NCI-H748 (cell line): ENCODE data around the gene SPRED2.

Experiments used
- DNase-seq: peaks from one replicate; lab custom pipeline; 2025; ENCODE audit not compliant: unreplicated experiment; lab: John Stamatoyannopoulos, UW

The SPRED2 gene

DNA sequence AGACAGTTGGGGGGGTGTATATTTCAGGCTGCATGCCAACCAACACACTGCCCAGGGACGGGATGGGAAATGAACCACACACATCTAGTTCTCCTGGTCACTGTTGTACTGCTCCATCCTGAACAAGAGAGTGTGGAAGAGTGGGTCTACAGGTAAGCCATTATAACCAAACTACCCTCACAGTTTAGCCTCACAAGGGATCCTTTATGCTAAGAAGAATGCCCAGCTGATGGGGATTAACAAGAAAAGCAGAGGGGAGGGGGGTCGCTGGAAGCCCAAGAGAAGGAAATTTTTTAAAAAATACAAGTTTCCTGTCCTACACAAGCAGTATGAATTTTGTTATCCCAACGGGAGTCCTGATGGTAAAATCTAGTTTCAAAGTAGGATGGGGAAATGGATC lies 16.1 kb downstream of the SPRED2 start:
- no peak for DNase-seq

DNA sequence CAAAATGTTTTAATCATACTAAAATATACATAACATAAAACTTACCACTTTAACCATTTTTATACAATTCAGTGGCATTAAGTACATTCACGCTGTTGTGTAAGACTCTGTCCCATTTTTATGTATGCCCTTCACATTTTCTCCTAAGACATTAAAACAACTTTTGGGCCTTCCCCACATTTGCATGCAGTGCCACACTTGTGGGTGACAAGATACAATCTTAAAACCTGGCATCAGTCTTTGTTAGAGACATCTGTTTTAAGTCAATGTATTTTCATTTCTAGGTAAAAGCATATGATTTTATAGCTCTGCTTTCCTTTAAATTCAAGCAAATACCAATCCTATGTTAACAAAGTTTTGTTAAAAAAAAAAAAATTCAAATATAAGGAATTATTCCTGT lies 17.3 kb downstream of the SPRED2 start:
- DNase-seq = no peak

DNA sequence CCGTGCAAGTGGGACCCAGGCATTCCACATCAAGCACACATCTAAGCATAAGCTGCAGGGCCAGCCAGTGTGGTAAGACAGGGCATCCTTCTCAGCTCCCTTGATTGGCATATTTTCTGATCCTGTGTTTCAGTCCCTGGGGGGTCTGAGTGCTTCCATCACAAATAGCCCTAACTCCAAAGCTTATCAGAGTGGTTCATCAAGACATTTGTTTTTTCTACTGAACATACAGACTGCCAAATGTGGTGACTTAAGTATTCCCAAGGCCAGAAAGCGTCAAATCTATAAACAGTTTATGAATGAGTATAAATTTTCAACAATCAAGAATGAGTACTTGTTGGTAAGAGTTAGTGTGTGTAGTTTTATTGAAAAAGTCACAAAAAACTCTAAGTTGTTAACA lies 18.8 kb downstream of the SPRED2 start:
- no peak for DNase-seq

DNA sequence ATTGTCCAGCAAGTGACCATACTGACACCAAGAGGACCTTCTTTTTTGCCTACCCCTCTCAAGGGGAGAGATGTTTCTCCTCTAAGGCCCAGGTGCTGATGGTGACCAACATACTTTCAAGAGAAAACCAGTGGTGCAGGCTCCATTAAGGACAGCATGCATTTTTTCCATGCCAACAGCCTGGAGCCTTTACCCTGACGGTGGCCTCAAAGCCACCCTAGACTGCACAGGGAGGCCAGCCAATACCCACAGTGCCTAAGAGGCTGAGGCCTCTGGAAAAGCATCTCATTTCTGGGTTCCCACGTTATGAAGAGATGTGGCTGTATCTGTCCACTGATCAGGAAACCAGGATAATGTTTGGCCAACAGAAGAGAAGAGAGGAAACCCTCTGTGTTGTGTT lies 19.3 kb downstream of the SPRED2 start:
- no peak for DNase-seq

DNA sequence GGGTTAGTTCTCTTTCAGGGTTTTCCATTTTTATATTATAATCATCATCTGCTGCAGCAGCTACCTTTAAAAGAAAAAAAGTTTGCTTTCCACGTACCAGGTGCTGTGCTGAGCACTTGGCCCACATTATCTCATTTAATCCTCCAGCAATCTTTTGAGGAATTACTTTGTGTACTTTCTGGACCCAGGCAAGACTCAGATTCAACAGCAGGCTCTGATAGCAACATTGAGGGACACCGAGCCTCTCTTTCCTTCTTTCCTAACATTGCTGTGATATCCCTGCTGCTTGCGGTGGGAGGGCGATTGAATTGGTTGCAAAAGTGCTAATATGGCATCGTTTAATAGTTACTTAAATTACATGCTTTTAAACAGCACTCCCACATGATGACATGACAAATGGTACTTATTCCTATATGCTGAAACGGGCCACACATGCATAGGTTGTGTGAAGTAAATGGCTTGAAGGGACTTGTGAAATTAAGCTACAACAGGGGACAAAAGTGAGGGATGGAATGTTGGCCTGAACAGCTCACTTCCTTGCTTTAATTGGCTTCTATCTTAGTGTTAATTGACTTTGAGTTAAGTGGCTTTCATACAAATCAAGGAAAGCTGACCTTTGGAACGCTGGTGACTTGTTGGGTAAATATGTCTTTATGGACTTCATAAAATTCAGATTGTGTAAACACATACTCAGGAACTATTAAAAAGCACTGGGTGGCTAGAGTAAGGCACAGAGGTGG lies 21.2 kb downstream of the SPRED2 start:
- DNase-seq = no peak

DNA sequence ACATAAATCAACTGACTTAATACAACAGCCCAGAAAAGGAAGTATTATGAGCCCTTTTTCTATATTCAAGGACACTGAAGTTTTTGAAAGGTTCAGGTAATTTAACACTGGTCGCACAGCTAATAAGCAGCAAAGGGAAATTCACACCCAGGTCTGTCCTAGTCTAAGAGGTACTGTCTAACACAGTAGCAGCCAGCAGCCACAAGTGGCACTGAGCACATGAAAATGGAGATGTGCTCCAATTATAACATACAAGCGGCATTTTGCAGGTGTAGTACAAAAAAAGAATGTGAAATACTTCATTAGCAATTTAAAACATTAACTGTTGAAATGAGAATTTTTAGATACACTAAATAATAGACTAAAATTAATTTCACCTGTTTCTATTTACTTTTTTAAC lies 23.4 kb downstream of the SPRED2 start:
- DNase-seq = no peak

DNA sequence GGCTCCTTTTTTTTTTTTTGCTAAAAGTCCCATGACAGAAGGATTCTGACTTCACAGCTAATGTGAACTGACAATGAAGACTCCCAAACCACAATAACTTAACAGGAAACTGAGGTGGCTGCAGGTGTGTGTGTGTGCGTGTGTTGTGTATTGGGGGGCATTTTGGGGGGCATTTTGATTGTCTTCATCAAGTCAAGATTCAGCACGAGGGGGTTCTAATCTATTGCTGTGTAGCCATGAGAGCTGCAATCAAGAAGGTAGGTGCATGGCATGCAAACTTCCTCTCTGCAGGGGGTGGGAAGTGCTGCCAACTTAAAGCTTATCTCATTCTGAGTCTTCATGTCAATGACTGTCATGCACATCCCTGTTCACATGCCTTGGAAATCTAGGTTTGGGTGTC lies 25.2 kb downstream of the SPRED2 start:
- no peak for DNase-seq

DNA sequence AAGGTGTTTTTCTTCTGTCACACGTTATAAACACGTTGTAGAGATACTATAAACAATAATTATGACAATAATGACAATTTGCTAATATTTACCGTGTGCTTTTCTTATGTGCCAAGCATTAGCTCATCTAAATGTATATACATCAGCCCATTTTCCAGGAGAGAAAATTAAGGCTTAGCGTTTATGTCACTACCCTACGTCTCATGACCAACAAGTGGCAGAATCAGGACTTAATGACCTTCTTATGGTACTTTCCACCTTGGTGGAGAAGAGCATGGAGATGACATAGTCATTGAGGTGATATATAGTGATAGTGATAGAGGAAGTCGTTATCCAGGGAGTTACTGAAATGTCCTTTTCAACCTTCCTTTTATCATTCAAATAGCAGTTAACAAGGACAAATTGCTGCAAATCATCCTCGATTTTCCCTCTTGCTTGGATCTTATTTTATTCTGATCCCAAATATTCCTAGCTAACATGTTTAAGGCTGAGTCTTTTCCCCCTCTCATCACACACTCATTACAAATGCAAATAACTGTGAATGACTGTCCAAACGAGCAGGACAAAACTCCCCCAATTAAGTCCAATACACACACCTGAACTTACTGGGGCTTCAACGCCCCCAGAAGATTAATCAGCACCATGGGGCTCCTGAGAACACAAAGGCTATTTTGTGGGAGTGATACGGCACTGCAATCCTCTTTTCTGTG lies 27.3 kb downstream of the SPRED2 start:
- DNase-seq = no peak

DNA sequence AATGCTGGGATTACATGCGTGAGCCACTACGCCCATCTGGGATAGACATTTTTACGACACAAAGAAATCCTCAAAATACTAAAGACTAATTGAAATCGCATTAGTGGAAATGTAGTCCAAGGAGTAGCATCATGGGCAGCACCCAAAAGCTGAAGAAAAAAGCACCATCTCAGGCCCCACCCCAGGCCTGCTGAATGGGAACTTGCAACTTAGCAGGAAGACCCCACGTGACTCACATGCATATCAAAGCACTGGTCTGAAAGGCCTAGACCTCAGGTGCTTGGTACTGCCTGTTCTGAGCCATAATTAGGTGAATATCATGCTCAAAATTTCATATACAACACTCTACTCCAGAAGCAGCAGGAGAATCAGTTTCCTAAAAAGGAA lies 28.9 kb downstream of the SPRED2 start:
- DNase-seq = no peak

DNA sequence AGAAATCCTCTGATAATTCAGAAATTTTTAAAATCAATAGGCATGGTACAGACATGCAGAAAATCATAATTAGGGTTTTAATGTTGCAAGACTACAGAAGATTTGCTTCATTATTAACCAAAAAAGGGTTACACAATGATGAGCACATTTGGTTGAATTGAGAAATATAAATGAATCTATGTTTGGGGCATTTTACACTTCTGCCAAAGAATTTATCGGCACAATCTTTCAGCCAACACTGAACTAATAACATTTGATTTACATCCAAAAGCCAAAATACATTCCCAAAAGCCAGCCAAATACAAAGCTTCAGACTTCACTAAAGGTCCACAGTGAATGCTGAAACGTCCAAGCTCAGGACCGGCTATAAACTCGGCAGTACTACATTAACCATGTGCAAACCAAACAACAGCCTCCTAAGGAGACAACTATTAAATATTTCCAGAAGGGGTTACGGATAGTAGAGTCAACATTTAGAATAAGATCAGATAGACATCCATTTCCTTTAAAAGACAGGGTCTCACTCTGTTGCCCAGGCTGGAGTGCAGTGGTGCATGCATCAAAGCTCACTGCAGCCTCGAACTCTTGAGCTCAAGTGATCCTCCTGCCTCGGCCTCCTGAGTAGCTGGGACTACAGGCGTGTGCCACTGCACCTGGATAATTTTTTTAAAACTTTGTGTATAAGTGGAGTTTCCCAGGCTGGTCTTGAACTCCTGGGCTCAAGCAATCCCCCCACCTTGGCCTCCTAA lies 29.4 kb downstream of the SPRED2 start:
- no peak for DNase-seq

DNA sequence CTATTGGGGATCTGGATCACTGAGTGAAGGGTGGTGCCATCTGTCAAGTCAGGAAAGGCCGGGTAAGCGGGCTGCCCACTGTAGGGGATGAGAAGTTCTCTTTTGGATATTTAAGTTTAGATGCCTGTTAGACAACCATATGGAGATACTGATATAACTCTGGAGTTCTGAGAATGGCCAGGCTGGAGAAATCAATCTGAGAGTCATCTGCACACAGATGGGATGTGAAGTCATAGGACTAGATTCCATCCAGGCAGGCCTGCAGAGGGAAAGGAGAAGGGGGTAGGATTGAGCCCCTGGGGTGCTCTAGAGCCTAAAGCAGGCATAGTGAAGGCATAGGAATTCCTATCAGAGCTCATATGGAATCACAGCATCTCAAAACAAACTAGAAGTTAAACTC lies 30.1 kb downstream of the SPRED2 start:
- DNase-seq = no peak

DNA sequence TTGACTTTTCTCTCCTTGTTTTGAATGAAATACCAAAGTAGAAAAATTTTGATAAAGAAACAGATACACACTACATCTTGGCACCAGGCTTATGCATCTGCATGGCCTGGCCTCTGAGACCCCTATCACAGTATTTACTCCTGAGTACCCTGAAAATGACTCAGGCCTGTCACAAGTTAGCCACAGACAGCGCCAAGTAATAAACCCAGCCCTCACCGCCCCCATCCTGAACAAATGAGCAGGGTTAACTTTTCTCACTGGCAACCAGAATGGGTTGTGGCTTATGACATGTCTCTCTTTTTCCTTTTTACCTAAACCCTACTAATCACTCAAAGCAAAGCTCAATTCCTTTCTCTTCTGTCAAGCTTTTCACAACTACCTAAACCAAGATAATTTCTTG lies 35.3 kb downstream of the SPRED2 start:
- DNase-seq = no peak

DNA sequence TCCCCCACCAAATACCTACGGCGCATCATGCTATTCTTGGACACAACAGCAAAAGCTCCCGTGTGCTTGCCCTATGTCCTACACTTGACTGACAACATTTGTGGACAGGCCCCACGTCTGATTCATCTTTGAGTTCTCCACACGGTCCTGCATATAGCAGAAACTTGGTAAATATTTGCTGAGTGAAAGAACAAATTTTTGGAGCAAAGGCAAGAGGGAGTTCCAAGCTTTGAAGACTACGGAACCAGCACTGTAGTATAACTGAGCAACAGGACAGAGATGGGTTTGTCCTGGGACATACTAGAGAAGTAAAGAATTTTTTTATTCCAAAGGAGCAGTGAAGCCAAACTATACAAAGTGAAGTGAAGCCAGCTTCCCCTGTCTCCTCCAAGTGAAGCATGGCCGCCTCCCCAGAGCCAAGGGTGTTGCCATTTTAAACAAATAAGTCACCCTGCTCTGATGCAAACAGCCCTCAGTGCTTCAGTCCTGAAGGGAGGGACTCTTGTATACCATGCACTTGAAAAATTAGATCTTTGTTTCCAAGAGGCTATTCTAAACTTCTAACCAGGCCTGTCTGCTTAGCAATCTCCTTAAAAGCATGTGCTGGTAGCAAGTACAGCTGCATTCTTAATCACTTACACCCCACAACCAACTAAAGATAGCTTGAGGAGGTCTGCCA lies 35.9 kb downstream of the SPRED2 start:
- no peak for DNase-seq

DNA sequence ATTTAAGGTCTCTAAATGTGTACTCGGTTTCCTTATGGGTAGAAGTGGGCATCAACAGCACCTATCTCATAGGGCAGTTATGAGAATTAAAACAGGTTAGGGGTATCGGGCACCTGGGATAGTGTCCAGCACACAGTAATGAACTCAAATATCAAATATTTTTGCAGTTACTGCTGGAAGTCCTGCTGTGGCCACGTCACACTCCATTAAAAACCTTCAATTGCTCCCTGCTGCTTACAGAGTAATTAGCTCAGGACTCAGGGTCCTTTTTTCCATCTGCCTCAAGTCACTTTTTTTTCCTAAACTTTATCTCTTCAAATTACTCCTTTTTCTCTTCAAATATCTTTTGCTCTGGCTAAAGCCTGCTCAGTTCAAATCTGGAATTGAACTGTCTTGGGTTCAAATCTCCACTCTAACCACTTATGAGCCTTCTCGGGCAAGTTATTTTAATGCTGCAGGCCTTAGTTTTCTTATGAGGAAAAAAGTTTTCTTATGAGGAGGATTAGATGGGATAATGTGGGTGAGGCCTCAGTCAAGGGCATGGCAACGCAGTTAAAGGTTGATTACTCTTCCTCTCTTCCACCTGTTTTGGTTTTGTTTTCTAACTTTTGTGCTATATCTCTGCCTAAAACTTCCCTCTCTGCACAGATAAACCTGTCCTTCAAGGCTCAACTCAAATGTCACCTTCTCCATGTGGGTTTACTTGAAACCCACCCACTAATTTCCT lies 36.6 kb downstream of the SPRED2 start:
- peak; percentile 2 for DNase-seq

DNA sequence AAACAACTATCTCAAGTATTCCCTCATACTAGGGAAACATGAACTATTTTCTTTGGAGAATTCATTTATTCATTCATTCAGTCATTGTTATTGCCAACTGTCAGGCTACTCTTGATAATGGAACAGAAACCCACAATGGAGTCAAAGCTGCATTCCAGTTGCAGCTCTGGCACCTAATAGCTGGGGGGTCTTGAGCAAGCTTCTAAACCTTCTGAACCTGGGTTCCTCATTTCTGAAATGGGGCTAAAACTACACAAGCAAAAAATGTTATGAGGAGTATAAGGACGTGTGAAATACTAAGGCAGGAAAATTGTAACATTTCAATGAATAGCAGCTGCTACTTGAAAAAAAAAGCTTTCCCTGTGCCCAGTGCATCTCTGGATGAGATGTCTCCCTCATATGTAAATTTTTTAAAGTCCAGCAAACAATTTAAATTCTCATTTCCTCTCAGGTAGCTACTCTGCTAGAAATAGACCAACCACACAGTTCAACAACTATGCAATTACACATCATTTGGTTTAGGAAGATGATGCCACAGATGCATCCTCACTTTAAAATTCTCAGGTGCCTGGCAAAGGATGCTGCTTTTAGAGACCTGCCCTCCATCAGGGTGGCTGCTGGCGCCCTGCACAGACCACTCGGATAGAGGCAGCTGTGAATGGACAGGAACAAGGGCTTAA lies 38.5 kb downstream of the SPRED2 start:
- no peak for DNase-seq

DNA sequence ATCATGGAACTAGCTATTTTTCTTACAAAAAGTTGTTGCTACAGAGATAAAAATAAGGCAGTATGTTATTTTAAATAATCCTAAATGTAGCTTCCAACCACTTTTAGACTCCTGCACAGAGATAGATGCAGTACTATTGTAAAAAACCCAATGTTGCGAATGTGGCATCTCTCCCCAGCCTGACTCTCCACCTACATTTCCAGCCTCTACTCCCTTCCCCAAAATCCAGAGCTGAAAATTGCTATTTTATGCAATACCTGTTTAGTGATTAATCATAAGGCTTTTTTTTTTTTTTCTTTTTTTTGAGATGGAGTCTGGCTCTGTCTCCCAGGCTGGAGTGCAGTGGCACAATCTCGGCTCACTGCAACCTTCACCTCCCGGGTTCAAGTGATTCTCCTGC lies 39.4 kb downstream of the SPRED2 start:
- no peak for DNase-seq

DNA sequence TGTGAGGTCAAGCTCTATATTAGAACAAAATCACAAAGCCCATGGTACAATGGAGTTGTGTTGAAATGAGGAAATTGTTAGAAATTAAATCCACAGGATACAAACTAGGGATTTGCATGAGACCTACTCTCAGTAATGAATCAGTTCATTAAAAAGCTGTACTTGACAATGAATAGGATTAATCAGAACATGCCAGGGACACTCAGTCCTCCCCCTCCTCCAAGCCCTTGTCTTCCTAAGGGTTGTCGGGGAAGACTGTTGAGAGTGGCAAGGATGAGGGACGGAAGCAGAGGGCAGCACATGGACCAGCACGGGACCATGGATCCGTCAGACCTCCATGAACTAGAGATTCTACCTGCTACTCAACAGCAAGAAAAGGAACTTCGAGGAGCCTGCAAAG lies 39.8 kb downstream of the SPRED2 start:
- DNase-seq = no peak

DNA sequence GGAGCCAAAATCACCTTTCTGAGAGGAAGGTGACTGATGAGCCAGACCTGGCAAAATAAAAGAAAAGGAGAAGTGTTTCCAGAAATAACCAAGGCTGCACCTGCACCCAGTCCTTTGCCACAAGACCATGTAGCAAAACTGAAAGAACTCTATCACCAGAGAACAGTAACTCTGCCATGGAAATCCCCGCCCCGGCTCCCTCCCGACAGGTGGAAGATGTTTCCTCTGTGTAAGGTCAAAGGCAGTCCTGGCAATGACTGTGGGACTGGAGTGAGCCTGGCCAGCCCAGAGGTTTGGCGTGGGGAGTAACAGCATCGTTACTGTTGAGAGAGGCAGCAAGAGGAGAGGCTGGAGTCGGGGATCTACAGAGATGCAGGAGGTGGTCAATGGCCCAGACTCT lies 42.3 kb downstream of the SPRED2 start:
- no peak for DNase-seq

DNA sequence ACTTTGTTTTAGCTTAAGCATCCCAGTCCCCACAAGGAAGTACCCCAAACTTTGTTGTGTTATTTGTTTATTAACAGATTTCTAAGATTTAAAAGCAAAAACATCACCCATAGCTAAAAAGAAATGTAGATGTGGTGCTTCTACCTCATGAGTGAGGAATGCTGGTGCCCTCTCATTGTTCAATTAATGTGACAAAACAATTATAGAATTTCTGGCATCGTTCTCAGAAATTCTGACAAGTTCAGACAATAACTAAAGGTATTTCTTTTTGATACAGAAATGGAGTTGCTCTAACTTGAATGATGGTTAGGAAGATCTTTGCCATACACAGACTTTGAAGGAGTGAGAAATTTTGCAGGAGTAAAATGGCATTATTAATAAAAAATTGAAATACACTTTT lies 42.9 kb downstream of the SPRED2 start:
- DNase-seq = no peak

DNA sequence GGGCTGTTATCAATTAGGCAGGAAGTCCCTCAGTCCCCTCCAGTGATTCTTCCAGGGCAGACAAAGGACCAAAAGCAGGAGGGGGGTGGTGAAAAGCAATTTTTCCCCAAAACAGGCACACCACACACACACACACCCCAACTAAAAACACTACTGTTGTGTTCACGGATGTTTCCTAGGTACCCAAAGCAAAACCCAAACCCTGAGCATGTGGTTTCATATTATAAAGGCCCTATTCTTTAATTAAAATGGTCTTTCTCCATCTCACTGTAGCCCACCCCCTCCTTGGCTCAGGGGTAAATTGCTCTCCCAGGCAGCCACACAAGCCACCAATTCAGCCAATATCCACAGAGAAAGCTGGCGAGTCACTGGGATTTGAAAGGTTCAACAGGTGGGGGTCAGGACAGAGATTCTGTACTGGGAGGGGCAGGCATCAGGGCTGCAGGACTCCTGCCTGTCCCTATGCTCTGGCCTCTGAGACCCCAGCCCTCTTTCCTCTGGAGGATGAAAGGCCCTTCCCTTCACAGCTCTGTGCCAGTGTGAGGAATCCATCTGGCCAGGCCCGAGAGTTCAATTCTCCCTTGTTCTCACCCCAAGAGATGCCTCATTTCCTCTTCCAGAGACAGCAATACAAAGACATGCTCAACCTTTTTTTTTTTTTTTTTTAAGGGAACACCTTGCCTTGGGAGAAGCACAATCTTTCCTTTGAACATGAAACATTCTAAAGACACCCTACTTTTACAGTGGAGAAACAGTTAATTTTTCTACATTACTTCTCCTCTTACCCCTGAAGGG lies 43.6 kb downstream of the SPRED2 start:
- DNase-seq = no peak
